Neural cell (in vitro differentiated cells): ENCODE results near the gene ELP4. TPM values are rescaled to one million over a fixed set of nuclear protein-coding genes. Genes with fewer than 3 reads are reported as not detected.
"Not testable (repeated sequence)": the region's sequence is repeated elsewhere in the genome, so short reads cannot be mapped to it uniquely, and the experiment has no call there.

Experiments
- H2AFZ ChIP-seq: fragments of 200-600, 300-800 bp; sonication (generic), shearing (Covaris generic); 2 replicates; pipeline ENCODE4 v1.6.0; 2014; ENCODE audit warnings: low read depth, mild to moderate bottlenecking, antibody characterized with exemption, low read length, moderate library complexity
- H3F3A ChIP-seq: fragments of 200-600 bp; shearing (Covaris generic); 2 replicates; pipeline ENCODE4 v1.6.1; 2016; ENCODE audit warnings: mild to moderate bottlenecking, moderate library complexity, mixed read lengths, antibody characterized with exemption, low read length; ENCODE audit not compliant: insufficient read depth, poor library complexity, severe bottlenecking
- H3K27ac ChIP-seq: fragments of 200-600, 300-800 bp; sonication (generic), shearing (Covaris generic); 2 replicates; pipeline ENCODE4 v1.5.1; 2014; ENCODE audit warnings: mild to moderate bottlenecking, low read length, moderate library complexity
- H3K27me3 ChIP-seq: fragments of 300-800, 200-600 bp; sonication (generic), shearing (Covaris generic); 2 replicates; pipeline ENCODE4 v1.6.0; 2014; ENCODE audit warnings: mild to moderate bottlenecking, low read depth, low read length, moderate library complexity; ENCODE audit not compliant: insufficient read depth
- H3K36me3 ChIP-seq: fragments of 300-800, 200-600 bp; sonication (generic), shearing (Covaris generic); 2 replicates; pipeline ENCODE4 v1.5.1; 2014; ENCODE audit warnings: mild to moderate bottlenecking, antibody characterized with exemption, low read length, moderate library complexity; ENCODE audit not compliant: insufficient read depth
- H3K4me2 ChIP-seq: fragments of 300-800, 200-600 bp; sonication (generic), shearing (Covaris generic); 2 replicates; pipeline ENCODE4 v1.6.0; 2014; ENCODE audit warnings: mild to moderate bottlenecking, low read length
- H3K4me3 ChIP-seq: fragments of 300-800, 200-600 bp; sonication (generic), shearing (Covaris generic); 2 replicates; pipeline ENCODE4 v1.5.1; 2014; ENCODE audit warnings: mild to moderate bottlenecking, low read length, moderate library complexity
- H3K79me2 ChIP-seq: fragments of 200-600 bp; shearing (Covaris generic); replicated peaks from 2 replicates; pipeline ENCODE4 v1.6.0; 2014; ENCODE audit warnings: mild to moderate bottlenecking, low read length, moderate library complexity; ENCODE audit not compliant: insufficient read depth
- H3K9ac ChIP-seq: fragments of 300-800, 200-600 bp; sonication (generic), shearing (Covaris generic); 2 replicates; pipeline ENCODE4 v1.6.1; 2016; ENCODE audit warnings: mild to moderate bottlenecking, low read length, mixed read lengths
- H3K9me2 ChIP-seq: fragments of 200-600 bp; shearing (Covaris generic); 2 replicates; pipeline ENCODE4 v1.6.1; 2016; ENCODE audit warnings: mild to moderate bottlenecking, low read length, mixed read lengths; ENCODE audit not compliant: insufficient read depth
- H3K9me3 ChIP-seq: fragments of 200-600, 300-800 bp; sonication (generic), shearing (Covaris generic); 2 replicates; pipeline ENCODE4 v1.6.1; 2016; ENCODE audit warnings: mild to moderate bottlenecking, mixed run types, low read length, moderate library complexity, mixed read lengths
- H4K20me1 ChIP-seq: fragments of 200-600 bp; shearing (Covaris generic); 2 replicates; pipeline ENCODE4 v1.6.1; 2016; ENCODE audit warnings: mild to moderate bottlenecking, mixed run types; ENCODE audit not compliant: insufficient read depth
- CTCF ChIP-seq: fragments of 450-650 bp; IDR thresholded peaks from 2 replicates; pipeline ENCODE4 v1.5.1; 2014; ENCODE audit warnings: antibody characterized with exemption, mild to moderate bottlenecking, moderate library complexity; ENCODE audit not compliant: poor library complexity, severe bottlenecking
- EP300 ChIP-seq: fragments of 450-650 bp; conservative IDR thresholded peaks from 2 replicates; pipeline ENCODE4 v1.6.1; 2014; ENCODE audit warnings: antibody characterized with exemption, mild to moderate bottlenecking, moderate library complexity; ENCODE audit not compliant: poor library complexity, severe bottlenecking
- EZH2 ChIP-seq: fragments of 200-600, 300-800 bp; shearing (Covaris generic), sonication (generic); IDR thresholded peaks from 2 replicates; pipeline ENCODE4 v1.6.1; 2014; ENCODE audit warnings: antibody characterized with exemption, low read length, borderline replicate concordance, mild to moderate bottlenecking; ENCODE audit not compliant: insufficient read depth, poor library complexity, severe bottlenecking
- MXI1 ChIP-seq: fragments of 450-650 bp; conservative IDR thresholded peaks from 2 replicates; pipeline ENCODE4 v1.6.1; 2014; ENCODE audit warnings: antibody characterized with exemption, mild to moderate bottlenecking; ENCODE audit not compliant: poor library complexity, severe bottlenecking
- POLR2AphosphoS5 ChIP-seq: IDR thresholded peaks from 2 replicates; pipeline ENCODE4 v1.6.1; 2012
- RAD21 ChIP-seq: fragments of 450-650 bp; conservative IDR thresholded peaks from 2 replicates; pipeline ENCODE4 v1.6.1; 2014; ENCODE audit warnings: antibody characterized with exemption, mild to moderate bottlenecking, moderate library complexity
- REST ChIP-seq: IDR thresholded peaks from 2 replicates; pipeline ENCODE4 v1.6.1; 2012; ENCODE audit warnings: borderline replicate concordance
- SMC3 ChIP-seq: fragments of 450-650 bp; conservative IDR thresholded peaks from 2 replicates; pipeline ENCODE4 v1.6.1; 2014; ENCODE audit warnings: antibody characterized with exemption, mild to moderate bottlenecking, moderate library complexity; ENCODE audit not compliant: poor library complexity
- TAF1 ChIP-seq: IDR thresholded peaks from 2 replicates; pipeline ENCODE4 v1.6.1; 2012; ENCODE audit warnings: low read depth
- polyA plus RNA-seq: library from polyadenylated mRNA; depleted of rRNA; stranded (reverse); fragments of >200 nt; gene quantifications from 2 replicates; pipeline ENCODE4 v1.2.3, GENCODE V29; 2014

The ELP4 gene
- polyA plus RNA-seq, 1 donor from 2014 or later = 30.4 TPM

DNA sequence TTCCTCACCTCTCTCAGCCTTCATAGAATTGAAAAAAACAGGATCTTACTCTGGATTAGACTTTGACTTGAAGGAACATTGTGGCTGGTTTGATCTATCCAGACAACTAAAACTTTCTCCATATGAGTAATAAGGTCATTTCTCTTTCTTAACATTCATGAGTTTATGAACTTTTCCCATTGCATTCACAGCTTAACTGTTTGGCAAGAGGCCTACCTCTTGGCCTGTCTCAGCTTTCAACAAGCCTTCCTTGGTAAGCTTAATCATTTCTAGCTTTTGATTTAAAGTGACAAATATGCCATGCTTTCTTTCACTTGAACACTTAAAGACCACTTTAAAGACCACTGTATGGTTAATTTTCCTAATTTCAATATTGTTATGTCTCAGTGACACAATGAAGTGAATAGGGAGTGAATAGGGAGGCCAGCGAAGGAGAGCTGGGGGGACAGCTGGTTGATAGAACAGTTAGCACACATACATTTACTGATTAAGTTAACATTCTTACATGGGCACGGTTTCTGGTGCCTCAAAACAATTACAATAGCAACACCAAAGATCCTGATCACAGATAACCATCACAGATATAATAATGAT lies 17.1 kb upstream of the ELP4 start:
- H3K4me2 ChIP-seq = no peak overlapping the region
- no peak overlapping the region for H2AFZ ChIP-seq
- no peak overlapping the region for H3K4me3 ChIP-seq
- no peaks in the 10 kb centered on the region for H3K9me3 ChIP-seq
- H3K27ac ChIP-seq = no peak overlapping the region
- no peaks in the 10 kb centered on the region for H3K9me2 ChIP-seq
- no peaks in the 10 kb centered on the region for H4K20me1 ChIP-seq
- H3K27me3 ChIP-seq = no peaks in the 10 kb centered on the region
- H3K36me3 ChIP-seq = no peaks in the 10 kb centered on the region
- TF ChIP-seq REST (no peak), SMC3 (no peak), EZH2 (no peak), CTCF (no peak), POLR2AphosphoS5 (no peak), EP300 (no peak), TAF1 (no peak), MXI1 (no peak), RAD21 (no peak)
- peaks cover 19% of the 10 kb centered on the region for H3K79me2 ChIP-seq
- H3K9ac ChIP-seq = no peak overlapping the region
- H3F3A ChIP-seq = no peaks in the 10 kb centered on the region

- Histone ChIP-seq H2AFZ (no peak overlapping the region), H3K4me2 (no peak overlapping the region), H3K79me2 (peaks cover 19% of the 10 kb centered on the region), H4K20me1 (no peaks in the 10 kb centered on the region), H3F3A (no peaks in the 10 kb centered on the region), H3K36me3 (no peaks in the 10 kb centered on the region), H3K9me3 (no peaks in the 10 kb centered on the region), H3K9me2 (no peaks in the 10 kb centered on the region), H3K4me3 (no peak overlapping the region), H3K27me3 (no peaks in the 10 kb centered on the region), H3K9ac (no peak overlapping the region), H3K27ac (no peak overlapping the region)
- TF ChIP-seq RAD21 (no peak), REST (no peak), SMC3 (no peak), MXI1 (no peak), EZH2 (no peak), CTCF (no peak), EP300 (no peak), POLR2AphosphoS5 (no peak), TAF1 (no peak)
These were observed 16.3 kb upstream of the ELP4 start for GRCh38 chr11:31493235-31493634.

DNA sequence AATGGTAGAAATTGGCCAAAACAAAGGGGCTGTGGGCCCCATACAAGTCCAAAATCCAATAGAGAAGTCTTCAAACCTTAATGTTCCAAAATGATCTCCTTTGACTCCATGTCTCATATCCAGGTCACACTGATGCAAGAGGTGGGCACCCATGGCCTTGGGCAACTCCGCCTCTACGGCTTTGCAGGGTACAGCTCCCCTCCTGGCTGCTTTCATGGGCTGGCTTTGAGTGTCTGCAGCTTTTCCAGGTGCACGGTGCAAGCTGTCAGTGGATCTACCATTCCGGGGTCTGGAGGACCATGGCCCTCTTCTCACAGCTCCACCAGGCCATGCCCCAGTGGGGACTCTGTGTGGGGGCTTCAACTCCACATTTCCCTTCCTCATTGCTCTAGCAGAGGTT lies 15.8 kb upstream of the ELP4 start:
- H3K4me2 ChIP-seq, H3K9me3 ChIP-seq, H3K27ac ChIP-seq, H3K27me3 ChIP-seq, H3K36me3 ChIP-seq, H3K9ac ChIP-seq, H2AFZ ChIP-seq, H3K4me3 ChIP-seq, H3F3A ChIP-seq, H3K9me2 ChIP-seq, H4K20me1 ChIP-seq: not testable (repeated sequence)
- H3K79me2 ChIP-seq = peaks cover 21% of the 10 kb centered on the region
